Measurements from ENCODE around the gene APBA2. TPM values are rescaled to one million over a fixed set of nuclear protein-coding genes. Genes with fewer than 3 reads are reported as not detected.

Gene APBA2
- total RNA-seq, 6 experiments from 2014 or later, result 5.3 to 6.5 (median 6.1) TPM

GRCh38 chr15:29014493-29014892, 128.7 kb downstream of the APBA2 start:
- no peak for DNase-seq
- TF ChIP-seq, protein P1, sequence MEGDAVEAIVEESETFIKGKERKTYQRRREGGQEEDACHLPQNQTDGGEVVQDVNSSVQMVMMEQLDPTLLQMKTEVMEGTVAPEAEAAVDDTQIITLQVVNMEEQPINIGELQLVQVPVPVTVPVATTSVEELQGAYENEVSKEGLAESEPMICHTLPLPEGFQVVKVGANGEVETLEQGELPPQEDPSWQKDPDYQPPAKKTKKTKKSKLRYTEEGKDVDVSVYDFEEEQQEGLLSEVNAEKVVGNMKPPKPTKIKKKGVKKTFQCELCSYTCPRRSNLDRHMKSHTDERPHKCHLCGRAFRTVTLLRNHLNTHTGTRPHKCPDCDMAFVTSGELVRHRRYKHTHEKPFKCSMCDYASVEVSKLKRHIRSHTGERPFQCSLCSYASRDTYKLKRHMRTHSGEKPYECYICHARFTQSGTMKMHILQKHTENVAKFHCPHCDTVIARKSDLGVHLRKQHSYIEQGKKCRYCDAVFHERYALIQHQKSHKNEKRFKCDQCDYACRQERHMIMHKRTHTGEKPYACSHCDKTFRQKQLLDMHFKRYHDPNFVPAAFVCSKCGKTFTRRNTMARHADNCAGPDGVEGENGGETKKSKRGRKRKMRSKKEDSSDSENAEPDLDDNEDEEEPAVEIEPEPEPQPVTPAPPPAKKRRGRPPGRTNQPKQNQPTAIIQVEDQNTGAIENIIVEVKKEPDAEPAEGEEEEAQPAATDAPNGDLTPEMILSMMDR (IDR thresholded peaks at IDR 0.05), result no peak
- peaks cover 11% of the 10 kb centered on the region; the same call in 1 of the 2 replicates for H3K4me1 Mint-ChIP-seq (ENCODE audit: low read depth)
- H3K4me3 Mint-ChIP-seq, result no peak overlapping the region
- no peak overlapping the region for H3K27ac Mint-ChIP-seq
- H3K9me3 Mint-ChIP-seq, result peaks cover 11% of the 10 kb centered on the region; the same call in 1 of the 2 replicates
- peaks cover 2% of the 10 kb centered on the region for H3K27me3 Mint-ChIP-seq (ENCODE audit: insufficient read depth)
- no peaks in the 10 kb centered on the region for H3K36me3 Mint-ChIP-seq (ENCODE audit: low read depth)

- Mint-ChIP-seq H3K27me3 (ENCODE audit: insufficient read depth) (peaks cover 2% of the 10 kb centered on the region), H3K9me3 (peaks cover 11% of the 10 kb centered on the region; the same call in 1 of the 2 replicates), H3K27ac (no peak overlapping the region), H3K36me3 (ENCODE audit: low read depth) (no peaks in the 10 kb centered on the region), H3K4me1 (ENCODE audit: low read depth) (peaks cover 11% of the 10 kb centered on the region; the same call in 1 of the 2 replicates), H3K4me3 (no peak overlapping the region)
- TF ChIP-seq, protein P1 (IDR thresholded peaks at IDR 0.05), result no peak
- DNase-seq, result no peak
Measured at GRCh38 chr15:29016518-29016917, 130.7 kb downstream of the APBA2 start.

GRCh38 chr15:29018120-29018805, 132.5 kb downstream of the APBA2 start:
- TF ChIP-seq, protein P1 (IDR thresholded peaks at IDR 0.05), result no peak
- Mint-ChIP-seq H3K27me3 (ENCODE audit: insufficient read depth) (peaks cover 2% of the 10 kb centered on the region), H3K4me3 (no peak overlapping the region), H3K36me3 (ENCODE audit: low read depth) (no peaks in the 10 kb centered on the region), H3K27ac (no peak overlapping the region), H3K9me3 (peaks cover 11% of the 10 kb centered on the region; the same call in 1 of the 2 replicates), H3K4me1 (ENCODE audit: low read depth) (peaks cover 10% of the 10 kb centered on the region; the same call in 1 of the 2 replicates)
- no peak for DNase-seq

- Mint-ChIP-seq H3K4me1 (ENCODE audit: low read depth) (0 out of 2 replicates have a peak, but pooled peaks cover under 1% of the 10 kb centered on the region), H3K36me3 (ENCODE audit: low read depth) (no peaks in the 10 kb centered on the region), H3K27me3 (ENCODE audit: insufficient read depth) (peaks cover 2% of the 10 kb centered on the region), H3K4me3 (no peak overlapping the region), H3K27ac (no peak overlapping the region), H3K9me3 (peaks cover 11% of the 10 kb centered on the region; the same call in 1 of the 2 replicates)
- DNase-seq, result no peak
- TF ChIP-seq, protein P1 (IDR thresholded peaks at IDR 0.05), result no peak
Measured at GRCh38 chr15:29018995-29019976, 133.5 kb downstream of the APBA2 start.

GRCh38 chr15:29021857-29022256, 136.1 kb downstream of the APBA2 start:
- H3K4me1 Mint-ChIP-seq (ENCODE audit: low read depth), result no peaks in the 10 kb centered on the region
- no peak for DNase-seq

More at GRCh38 chr15:29021857-29022256, 136.1 kb downstream of the APBA2 start:
- Mint-ChIP-seq H3K36me3 (ENCODE audit: low read depth) (no peaks in the 10 kb centered on the region), H3K27ac (no peak overlapping the region), H3K27me3 (ENCODE audit: insufficient read depth) (peaks cover 2% of the 10 kb centered on the region; the same call in 1 of the 2 replicates), H3K4me3 (no peak overlapping the region), H3K9me3 (peaks cover 13% of the 10 kb centered on the region; the same call in 1 of the 2 replicates)
- TF ChIP-seq, protein P1 (IDR thresholded peaks at IDR 0.05), result no peak
